Ramos (cell line): ENCODE data around the gene MED13L.
"Not testable (repeated sequence)": the region's sequence is repeated elsewhere in the genome, so short reads cannot be mapped to it uniquely, and the experiment has no call there.

Experiments
- in situ Hi-C: fragments of 300-500 bp; cut with MboI; formaldehyde crosslinking; loops from one replicate; pipeline ENCODE4 v1.14.3; 2022; ENCODE audit warnings: low sequenced_read_pairs; ENCODE audit not compliant: unreplicated experiment

Gene MED13L

GRCh38 chr12:116138781-116139180 lies 138.7 kb downstream of the MED13L start:
- in situ Hi-C loops, result no loop called here

GRCh38 chr12:116138364-116138763 lies 139.1 kb downstream of the MED13L start:
- in situ Hi-C loops, result no loop called here

- in situ Hi-C loops, result no loop called here
Measured at GRCh38 chr12:116137318-116137717, 140.2 kb downstream of the MED13L start.

DNA sequence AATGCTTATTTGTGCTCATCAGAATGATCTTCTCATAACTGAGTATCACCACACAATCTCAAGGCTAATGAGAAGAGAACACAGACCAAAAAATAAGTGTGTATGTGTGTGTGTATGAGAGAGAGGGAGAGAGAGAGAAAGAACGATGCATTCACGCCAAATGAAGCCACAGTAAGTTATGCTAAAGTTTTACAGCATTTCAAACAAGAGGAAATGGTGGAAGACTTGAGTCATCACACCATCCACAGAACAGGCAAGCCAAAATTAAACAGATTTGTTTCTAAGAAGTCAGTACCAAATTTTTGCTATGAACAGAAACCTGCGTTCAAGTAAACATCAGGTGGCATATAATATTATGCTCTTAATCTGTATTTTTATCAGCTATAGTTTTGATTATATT lies 141.2 kb downstream of the MED13L start:
- in situ Hi-C loops, result no loop called here

GRCh38 chr12:116135209-116135930 lies 142.1 kb downstream of the MED13L start:
- in situ Hi-C loops, result no loop called here

DNA sequence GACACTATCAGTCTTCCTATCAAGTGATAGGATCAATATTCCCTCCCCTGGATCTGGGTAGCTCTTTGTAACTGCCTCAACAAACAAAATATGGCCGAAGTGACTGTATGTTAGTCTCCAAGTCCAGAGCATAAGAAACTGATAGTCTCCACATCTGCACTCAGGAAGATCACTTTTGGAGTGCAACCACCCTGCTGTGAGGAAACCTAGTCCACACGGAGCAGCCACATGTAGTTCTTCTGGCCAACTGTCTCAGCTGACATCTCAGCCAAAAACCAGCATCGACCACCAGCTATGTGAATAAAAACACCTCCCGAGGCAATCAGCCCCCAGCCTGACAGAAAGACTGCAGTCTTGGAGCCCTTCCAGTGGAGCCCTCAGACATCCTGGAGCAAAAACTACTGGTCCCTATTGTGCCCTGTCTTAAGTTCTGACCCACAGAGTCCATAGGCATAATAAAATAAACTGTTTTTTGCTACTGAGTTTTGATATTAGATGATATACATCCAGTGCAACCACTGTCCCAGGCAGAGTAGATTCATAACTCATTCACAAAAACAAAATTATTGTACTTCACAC lies 143.8 kb downstream of the MED13L start:
- in situ Hi-C loops, result no loop called here

- in situ Hi-C loops, result no loop called here
Measured at GRCh38 chr12:116133149-116133548, 144.3 kb downstream of the MED13L start.

DNA sequence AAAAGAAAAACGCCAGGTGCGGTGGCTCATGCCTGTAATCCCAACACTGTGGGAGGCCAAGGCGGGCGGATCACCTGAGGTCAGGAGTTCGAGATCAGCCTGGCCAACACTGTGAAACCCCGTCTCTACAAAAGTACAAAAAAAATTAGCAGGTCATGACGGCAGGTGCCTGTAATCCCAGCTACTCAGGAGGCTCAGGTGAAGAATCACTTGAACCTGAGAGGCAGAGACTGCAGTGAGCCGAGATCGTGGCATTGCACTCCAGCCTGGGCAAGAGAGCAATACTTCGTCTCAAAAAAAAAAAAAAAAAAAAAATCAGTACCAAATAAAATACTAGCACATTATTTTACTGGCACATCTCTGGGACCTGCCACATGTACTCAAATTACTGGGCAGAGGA lies 145.5 kb downstream of the MED13L start:
- in situ Hi-C loops, result not testable (repeated sequence)

- in situ Hi-C loops, result no loop called here
Measured at GRCh38 chr12:116131176-116131575, 146.3 kb downstream of the MED13L start.

- in situ Hi-C loops, result no loop called here
Measured at GRCh38 chr12:116130431-116130830, 147.1 kb downstream of the MED13L start.

DNA sequence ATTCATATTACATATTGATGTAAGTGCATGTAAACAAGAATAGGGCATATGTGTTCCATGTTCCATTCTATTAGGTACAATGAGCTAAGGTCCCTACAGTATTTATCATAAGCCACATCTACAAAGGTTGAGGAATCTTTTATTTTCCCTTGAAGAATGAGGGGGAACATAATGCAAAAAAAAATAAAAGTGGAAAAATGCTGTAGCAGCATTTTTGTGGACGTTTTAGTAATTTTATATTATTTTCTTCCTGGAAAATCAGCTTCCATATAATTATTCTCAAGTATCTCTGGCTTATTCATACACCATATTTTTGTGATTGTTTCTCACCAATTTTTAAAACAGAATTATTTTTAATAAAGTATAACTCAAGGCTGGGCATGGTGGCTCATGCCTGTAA lies 148.7 kb downstream of the MED13L start:
- in situ Hi-C loops, result no loop called here

DNA sequence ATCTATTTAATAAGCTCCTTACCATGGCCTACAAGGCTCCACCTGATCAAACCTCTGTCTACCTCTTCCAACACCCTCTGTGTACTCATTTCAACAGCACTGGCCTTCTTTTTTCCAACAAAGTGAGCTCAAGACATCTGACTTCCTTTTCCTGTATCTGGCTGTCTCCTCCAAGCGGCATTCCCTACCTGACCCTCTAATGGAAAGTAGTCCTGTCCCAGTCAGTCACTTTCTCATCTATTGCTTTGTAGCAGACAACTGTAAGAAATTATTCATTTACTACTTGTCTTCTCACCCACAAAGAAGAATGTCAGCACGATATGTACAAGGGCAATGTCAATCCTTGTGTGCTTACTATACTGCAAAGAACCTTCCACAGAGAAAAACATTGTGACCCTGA lies 149.6 kb downstream of the MED13L start:
- in situ Hi-C loops, result no loop called here

GRCh38 chr12:116126610-116127009 lies 150.9 kb downstream of the MED13L start:
- in situ Hi-C loops, result no loop called here

GRCh38 chr12:116125956-116126566 lies 151.4 kb downstream of the MED13L start:
- in situ Hi-C loops, result no loop called here

- in situ Hi-C loops, result no loop called here
Measured at GRCh38 chr12:116125084-116125483, 152.4 kb downstream of the MED13L start.

GRCh38 chr12:116123451-116124258 lies 153.8 kb downstream of the MED13L start:
- in situ Hi-C loops, result no loop called here

DNA sequence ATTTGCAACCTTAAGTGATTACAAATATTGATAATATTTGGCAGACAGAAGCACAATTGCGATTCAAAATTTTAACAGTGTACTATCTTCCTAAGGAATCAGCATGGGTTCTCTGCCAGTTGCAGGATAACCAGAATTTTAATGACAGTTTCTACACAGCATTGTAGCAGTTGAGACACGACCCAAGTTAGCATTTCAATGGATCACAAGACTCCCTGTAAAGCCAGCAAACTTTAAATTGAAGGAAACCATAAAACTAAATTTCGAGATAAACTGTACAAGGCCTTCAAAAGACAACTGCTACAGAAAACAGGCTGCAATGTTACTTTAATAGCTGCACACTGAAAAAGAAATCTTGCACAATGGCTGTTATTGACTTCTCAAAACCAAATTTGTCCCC lies 154.9 kb downstream of the MED13L start:
- in situ Hi-C loops, result no loop called here

DNA sequence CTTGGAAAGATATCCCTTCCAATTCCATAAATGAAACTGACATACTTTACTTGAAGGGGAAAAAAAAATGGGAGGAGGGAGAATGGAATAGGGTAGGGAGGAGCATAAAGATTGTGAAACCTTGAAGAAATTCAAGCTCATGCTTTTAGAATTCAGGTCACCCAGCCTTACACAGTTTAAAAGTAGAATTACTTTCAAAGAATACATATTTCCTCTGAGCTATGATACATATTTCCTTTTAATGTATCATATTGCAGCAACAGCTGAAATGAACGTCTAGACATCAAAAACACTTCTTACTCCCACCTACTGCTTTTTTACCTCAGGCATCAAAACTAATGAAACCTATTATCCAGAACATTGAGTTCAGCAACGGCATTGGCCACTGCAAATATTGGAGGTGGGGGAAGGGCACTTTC lies 156.0 kb downstream of the MED13L start:
- in situ Hi-C loops, result no loop called here

GRCh38 chr12:116116650-116117424 lies 160.7 kb downstream of the MED13L start:
- in situ Hi-C loops, result no loop called here
